Measurements from ENCODE around the gene WBP4.
"Not testable (repeated sequence)": the region's sequence is repeated elsewhere in the genome, so short reads cannot be mapped to it uniquely, and the experiment has no call there.

The WBP4 gene

DNA sequence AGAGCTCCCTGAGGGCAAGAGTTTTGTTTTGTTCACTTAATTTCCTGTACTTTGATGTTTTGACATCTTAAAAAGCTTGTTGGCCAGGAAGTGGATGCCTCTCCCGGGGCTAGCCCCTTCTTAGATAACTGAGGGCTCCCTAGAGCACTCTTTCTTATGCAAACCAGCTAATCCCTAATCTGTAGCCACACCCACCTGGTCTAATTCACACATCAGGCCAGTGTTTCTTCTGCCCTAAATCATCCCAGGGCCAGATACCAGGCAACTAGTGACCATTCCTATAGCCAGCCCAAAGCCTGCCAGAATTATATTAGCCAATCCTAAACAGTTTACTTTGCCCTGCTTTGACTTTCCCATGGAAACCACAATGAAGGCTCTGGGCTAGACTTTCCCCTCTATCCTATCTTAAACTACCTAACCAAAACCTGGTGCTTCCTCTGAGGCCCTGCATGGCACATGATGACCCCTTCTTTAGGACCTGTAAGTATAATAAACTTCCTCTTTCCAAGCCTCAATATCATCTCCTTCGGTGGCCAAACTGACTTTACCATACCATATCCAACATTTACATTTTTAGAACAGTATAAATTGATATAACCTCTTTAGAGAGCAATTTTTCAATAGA is 24.8 kb downstream of the WBP4 start:
- DNase-seq, result no peak

DNA sequence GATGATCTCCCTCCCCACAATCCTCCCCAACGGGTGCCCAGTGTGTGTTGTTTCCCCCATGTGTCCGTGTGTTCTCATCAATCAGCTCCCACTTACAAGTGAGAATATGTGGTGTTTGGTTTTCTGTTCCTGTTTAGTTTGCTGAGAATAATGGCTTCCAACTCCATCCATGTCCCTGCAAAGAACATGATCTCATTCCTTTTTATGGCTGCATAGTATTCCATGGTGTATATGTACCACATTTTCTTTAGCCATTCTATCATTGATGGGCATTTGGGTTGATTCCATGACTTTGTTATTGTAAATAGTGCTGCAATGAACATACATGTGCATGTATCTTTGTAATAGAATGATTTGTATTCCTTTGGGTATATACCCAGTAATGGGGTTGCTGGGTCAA is 34.4 kb downstream of the WBP4 start:
- not testable (repeated sequence) for DNase-seq

DNA sequence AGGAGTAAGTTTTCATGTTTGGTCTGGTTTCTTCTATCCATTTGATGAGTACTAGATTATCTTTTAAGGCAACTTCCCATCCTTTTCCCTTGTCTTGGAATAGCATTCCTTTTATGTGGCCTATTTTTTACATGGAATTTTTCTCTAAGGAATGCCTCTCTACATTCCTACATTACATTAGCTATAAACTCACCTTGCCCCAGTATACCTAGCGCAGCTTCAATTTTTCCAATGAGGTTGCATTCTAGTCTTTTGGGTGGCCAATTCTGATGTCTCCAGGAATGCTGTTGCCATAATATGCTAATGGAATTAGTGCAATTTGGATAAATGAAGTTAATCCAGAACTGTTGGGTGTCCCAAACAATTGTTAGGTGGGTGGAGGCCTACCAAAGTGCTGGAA is 37.5 kb downstream of the WBP4 start:
- no peak for DNase-seq

DNA sequence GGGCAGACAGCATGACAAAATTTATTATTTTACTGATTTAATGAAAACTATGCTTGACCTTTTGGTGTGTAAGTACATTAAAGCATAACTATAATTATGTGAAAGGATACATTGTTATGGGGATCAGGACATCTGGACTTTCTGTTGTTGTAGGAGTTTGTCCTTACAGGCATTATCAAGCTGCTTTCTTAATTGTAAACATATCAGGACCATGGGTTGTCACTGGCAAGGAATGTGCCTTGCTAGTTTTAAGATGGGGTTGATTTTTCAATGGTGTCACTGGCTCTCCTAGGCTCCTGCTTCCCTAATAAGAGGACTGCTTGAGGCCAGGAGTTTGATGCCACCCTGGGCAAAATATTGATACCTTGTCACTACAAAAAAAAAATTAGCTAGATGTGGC is 38.7 kb downstream of the WBP4 start:
- no peak for DNase-seq

DNA sequence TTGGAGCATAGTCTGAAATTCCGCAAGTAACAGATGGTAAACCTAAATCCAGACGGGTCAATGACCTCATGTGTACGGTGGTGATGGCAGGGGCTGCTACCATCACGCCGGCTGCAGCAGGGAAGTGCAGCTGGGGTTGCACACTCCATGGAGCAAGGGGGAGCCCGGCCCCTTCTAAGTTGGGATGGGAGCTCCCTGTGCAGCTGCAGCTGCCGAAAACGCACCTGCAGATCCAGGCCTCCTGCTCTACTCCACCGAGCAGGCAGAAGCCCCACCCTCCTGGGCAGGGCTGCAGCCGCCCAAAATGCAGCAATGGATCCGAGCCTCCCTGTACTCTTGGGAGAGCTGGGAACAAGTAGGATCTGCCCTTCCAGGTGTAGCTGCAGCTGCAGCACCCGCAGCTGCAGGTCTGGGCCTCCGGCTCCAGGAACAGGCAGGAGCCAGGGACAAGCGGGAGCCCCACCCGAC is 45.8 kb downstream of the WBP4 start:
- no peak for DNase-seq

DNA sequence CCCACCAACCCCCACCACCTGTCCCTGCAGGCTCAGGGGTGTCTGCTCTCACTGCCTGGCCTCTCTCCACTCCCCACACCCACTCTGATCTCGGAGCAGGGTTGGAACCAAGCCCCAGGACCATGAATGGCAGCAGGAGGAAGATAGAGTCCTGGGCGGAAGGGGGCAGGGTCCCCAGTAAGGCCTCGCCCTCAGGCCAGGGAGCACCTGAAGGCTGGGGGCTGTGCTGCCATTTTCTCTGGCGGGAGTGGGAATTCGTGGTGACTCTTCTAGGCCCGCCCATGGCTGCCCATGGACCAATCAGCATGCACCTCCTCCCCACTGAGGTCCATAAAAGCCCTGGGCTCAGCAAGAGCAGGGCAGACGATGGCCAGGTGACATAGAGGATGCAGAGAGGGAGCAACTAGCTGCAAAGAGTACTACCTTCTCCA is 46.3 kb downstream of the WBP4 start:
- no peak for DNase-seq

DNA sequence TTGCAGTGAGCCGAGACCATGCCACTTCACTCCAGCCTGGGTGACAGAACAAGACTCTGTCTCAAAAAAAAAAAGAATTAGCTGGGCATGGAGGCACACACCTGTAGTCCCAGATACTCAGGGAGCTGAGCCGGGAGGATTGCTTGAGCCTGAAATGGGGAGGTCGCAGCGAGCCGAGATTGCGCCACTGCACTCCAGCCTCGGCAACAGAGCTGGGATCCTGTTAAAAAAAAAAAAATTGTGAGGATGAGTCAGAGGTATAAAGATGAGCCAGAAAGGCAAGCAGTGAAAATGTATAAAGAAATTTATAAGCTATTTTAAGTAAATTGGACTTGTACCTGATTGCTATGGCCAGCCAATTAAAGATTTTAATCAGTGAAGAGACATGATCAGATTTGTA is 50.1 kb downstream of the WBP4 start:
- DNase-seq, result no peak

DNA sequence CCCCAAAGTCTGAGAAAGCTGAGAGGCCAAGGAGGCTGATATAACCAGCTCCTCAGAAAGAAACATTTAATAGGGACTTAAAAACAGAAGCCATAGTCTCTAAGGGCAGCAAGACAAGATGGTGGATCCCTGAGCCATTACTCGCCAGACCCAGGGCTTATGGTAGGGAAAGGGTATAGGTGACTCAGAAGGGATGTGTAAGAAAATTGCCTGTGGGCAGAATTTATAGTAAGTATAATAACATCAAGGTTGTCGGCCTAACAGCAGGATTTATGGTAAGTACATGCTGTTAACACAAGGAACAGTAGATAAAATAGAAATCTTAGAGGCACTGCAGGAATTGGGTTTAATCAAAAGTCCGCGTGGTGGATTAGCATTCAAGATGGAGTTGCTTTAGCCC is 56.6 kb downstream of the WBP4 start:
- DNase-seq, result no peak

DNA sequence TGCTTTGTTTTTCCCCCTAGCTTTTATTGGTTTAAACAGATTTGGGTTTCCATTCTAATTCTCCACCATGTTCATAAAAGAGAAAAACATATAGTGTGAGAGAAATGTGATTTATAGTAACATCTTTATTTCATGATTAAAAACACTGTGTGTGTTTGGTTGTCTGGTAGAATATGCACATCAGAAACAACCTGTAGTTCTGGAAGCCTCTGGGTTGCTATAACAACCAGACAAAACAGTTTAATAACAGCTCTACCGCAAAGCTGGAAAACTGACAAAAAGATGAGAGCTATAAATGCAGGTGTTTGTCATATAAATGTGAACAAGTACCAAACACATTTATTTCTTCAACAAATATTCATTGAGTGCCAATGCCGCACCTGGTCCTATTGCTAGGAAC is 61.5 kb downstream of the WBP4 start:
- no peak for DNase-seq

DNA sequence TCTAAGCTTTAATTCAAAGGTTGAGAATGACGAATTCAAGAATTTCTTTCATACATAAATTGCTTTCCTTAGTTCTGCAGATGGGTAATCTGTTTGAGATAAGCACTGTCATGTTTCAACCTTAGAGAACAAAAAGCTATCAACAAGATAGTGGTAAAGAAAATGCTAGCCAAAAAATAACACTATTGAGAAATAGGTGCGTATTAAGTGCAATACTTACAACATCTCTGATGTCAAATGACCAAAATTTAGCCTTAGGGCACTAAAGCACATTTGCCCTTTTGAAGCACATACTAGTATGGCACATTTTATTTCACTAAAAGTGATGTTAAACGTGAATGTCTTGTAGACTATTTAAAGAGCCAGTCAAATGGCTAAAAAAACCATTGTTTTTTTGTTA is 66.4 kb downstream of the WBP4 start:
- no peak for DNase-seq

DNA sequence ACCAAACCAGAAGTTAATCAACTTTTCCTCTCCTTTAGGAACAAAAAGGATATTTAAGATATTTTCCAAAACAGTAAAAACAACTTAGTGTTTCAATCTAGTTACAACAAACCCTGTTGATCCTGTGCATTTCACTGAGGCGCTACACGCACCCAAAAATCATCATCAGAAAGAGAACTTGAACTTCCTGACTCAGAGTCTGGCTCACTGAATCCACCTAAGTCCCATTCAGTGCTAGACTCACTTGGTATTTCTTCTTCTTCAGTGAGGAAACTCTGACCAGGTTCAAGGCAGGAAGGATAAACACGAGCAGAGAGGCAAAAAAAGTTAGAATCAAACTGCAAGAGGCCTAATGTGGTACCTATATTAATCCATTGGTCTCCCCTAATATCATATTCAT is 69.0 kb downstream of the WBP4 start:
- DNase-seq, result peak in 1 of 2 experiments; percentile 15

DNA sequence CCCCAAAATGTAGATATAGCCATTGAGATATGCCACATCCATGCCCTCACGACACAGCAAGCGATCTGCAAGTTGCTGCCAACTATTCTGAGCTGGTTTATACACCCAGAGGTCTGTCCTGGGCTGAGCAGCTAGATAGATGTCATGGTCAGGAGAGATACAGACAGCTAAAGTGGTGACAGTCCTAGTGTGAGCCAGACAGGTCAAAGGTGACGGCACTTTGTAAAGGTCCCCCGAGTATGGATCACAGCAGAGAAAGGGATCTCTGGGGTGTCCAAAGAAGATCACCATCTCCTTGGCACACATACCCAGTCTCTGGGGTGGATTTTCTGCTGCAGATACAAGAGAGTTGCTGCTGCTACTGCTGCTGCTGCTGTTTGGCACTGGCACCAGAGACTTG is 69.9 kb downstream of the WBP4 start:
- DNase-seq, result not testable (repeated sequence)

DNA sequence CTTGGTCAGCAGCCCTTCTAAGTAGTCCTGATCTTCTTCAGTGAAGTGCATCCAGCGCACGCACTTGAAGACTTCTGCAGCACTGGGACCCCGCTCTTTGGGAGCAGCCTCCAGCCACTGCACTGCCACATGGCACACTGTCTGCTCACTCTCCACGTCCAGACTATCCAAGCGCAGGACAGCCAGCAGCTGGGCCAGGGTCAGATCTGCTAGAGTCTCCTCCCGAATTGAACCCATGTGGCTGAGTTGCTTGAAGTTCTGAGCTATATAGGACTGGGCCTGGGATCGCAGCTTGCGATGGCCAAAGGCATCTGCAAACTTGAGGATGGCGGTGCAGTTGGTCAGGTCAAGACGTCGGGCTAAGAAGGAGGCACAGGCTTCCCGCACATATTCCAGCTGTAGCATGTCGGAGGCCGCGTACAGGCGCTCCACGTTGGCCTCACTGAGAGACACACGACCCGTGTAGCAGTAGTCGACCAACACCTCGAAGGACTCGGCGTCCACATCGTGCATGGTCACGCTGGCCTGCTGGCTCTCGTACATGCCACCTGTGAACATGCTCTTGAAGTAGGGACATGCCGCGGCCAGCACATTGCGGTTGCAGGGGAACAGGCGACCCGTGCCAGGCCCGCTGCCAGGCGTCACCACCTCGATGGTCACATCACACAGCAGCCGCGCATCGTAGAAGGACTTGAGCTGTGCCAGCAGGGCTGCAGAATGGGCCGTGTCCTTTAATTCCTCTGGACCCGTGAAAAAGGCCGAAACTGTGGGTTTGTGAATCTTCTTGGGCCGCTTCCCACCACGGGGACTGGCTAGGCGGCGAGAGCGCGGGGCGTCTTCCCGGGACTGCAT is 70.6 kb downstream of the WBP4 start:
- DNase-seq, result not testable (repeated sequence)

DNA sequence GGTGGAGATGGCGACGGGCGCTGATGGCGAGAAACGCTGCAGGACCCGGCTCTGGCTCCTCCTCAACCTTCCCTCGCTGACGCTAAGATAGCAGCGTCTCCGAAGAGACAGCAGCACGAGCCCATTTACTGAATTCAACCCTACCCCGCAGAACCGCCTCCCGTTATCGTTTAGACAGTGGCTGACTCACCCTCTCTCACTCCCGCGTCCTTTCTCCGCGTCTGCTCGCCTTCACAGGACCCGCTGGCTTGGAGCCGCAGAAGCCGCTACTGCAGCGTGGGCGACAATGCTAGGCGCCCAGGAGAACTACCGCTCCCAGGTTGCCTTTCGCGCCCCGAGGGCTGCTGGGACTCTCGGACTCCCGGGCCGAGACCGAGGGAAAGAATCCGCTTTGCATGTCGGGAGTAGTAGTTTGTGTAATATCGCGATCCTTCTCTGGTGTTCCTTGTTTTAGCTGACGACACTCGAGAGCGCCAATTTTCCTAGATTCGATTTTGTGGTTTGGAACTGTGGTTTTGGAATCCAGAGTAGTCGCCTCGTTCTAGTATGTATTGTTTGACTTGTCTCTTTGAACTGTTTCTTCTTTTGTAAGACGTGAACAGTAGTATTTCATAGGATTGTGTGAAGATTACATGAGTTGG is 71.3 kb downstream of the WBP4 start, which contains the start of gene KBTBD6:
KBTBD6 (minus strand) TSS at position 291 of the 641 bp plus-strand sequence. CDS start 291 bp downstream, outside the sequence.
- DNase-seq, result peak; percentile 100

Data from Kasumi-1 (cell line).